GM10266 (cell line): ENCODE results near the gene SLAMF7.
"Not testable (repeated sequence)": the region's sequence is repeated elsewhere in the genome, so short reads cannot be mapped to it uniquely, and the experiment has no call there.

Experiments used
- DNase-seq: peaks from one replicate; pipeline ENCODE4 v3.0.0; 2012; ENCODE audit errors: extremely low spot score
- CTCF ChIP-seq: IDR thresholded peaks from 2 replicates; pipeline ENCODE4 v1.5.1; 2012; ENCODE audit warnings: mild to moderate bottlenecking, low read depth; ENCODE audit not compliant: control insufficient read depth, insufficient read depth; ENCODE audit errors: missing control alignments

The SLAMF7 gene

GRCh38 chr1:160777486-160778089 is 38.5 kb downstream of the SLAMF7 start:
- DNase-seq = no peak
- TF ChIP-seq CTCF = peak; percentile 74

GRCh38 chr1:160778976-160779375 is 39.9 kb downstream of the SLAMF7 start:
- no peak for DNase-seq
- TF ChIP-seq CTCF = no peak

- DNase-seq = no peak
- TF ChIP-seq CTCF = peak; percentile 62
Observed at GRCh38 chr1:160779626-160780397, 40.8 kb downstream of the SLAMF7 start.

GRCh38 chr1:160780398-160780755 is 41.3 kb downstream of the SLAMF7 start:
- no peak for DNase-seq
- no peak for TF ChIP-seq CTCF

GRCh38 chr1:160781186-160781766 is 42.2 kb downstream of the SLAMF7 start:
- DNase-seq = no peak
- no peak for TF ChIP-seq CTCF

- no peak for TF ChIP-seq CTCF
- DNase-seq = peak; percentile 50
Observed at GRCh38 chr1:160781914-160782689, 43.1 kb downstream of the SLAMF7 start.

GRCh38 chr1:160782988-160783765 is 44.1 kb downstream of the SLAMF7 start:
- DNase-seq = not testable (repeated sequence)
